PFSK-1 (cell line): Measurements from ENCODE around the gene SDK1.

ENCODE experiments used
- POLR2AphosphoS5 ChIP-seq: IDR thresholded peaks from 2 replicates; pipeline ENCODE4 v1.6.1; 2012; ENCODE audit warnings: low read depth, mild to moderate bottlenecking, control low read depth, low read length, moderate library complexity
- REST ChIP-seq, 2 experiments: IDR thresholded peaks; 2 replicates each; pipeline versions ENCODE4 v1.6.1 to v1.8.0; 2011 to 2012; ENCODE audit warnings: low read depth in 2 of 2, low read length in 2 of 2, control low read depth in 1 of 2, inconsistent platforms in 1 of 2, mild to moderate bottlenecking in 1 of 2, moderate library complexity in 1 of 2; ENCODE audit not compliant: insufficient read depth in 1 of 2
- TAF1 ChIP-seq: IDR thresholded peaks from 2 replicates; pipeline ENCODE4 v1.6.1; 2012; ENCODE audit warnings: low read length, control low read depth, borderline replicate concordance; ENCODE audit not compliant: insufficient read depth

GRCh38 chr7:4174451-4174850, 873.4 kb downstream of the SDK1 start:
- TF ChIP-seq TAF1 (no peak), POLR2AphosphoS5 (no peak), REST (IDR thresholded peaks at IDR 0.05; ENCODE audit: insufficient read depth in 1 of 2, low read depth in 2 of 2, low read length in 2 of 2) (no peak)
